H9 (cell line): ENCODE data around the gene PLGRKT. TPM values are rescaled to one million over a fixed set of nuclear protein-coding genes. Genes with fewer than 3 reads are reported as not detected.

Experiments used
- DNase-seq: peaks from one replicate; pipeline ENCODE4 v3.0.0-alpha.2; 2017
- H2AFZ ChIP-seq: one replicate; pipeline ENCODE4 v1.6.1; 2013; ENCODE audit warnings: mild to moderate bottlenecking, low read length, control low read depth, moderate library complexity
- H2AK5ac ChIP-seq: 2 replicates; pipeline ENCODE4 v1.6.1; 2013; ENCODE audit warnings: low read length, control low read depth, mixed read lengths; ENCODE audit not compliant: insufficient read length
- H2BK120ac ChIP-seq: one replicate; pipeline ENCODE4 v1.6.1; 2013; ENCODE audit warnings: low read depth, mild to moderate bottlenecking, low read length, control low read depth, inconsistent platforms; ENCODE audit not compliant: poor library complexity, severe bottlenecking
- H2BK12ac ChIP-seq: 2 replicates; pipeline ENCODE4 v1.6.1; 2013; ENCODE audit warnings: low read length, control low read depth, mixed read lengths, low read depth; ENCODE audit not compliant: insufficient read length
- H2BK15ac ChIP-seq: 2 replicates; pipeline ENCODE4 v1.6.1; 2013; ENCODE audit warnings: low read depth, low read length, control low read depth
- H2BK20ac ChIP-seq: one replicate; pipeline ENCODE4 v1.6.1; 2013; ENCODE audit warnings: low read depth, mild to moderate bottlenecking, low read length, control low read depth, inconsistent platforms; ENCODE audit not compliant: poor library complexity, severe bottlenecking
- H2BK5ac ChIP-seq: 2 replicates; pipeline ENCODE4 v1.6.1; 2013; ENCODE audit warnings: low read length, control low read depth, mixed read lengths; ENCODE audit not compliant: insufficient read length
- H3K14ac ChIP-seq: 2 replicates; pipeline ENCODE4 v1.6.1; 2013; ENCODE audit warnings: low read length, control low read depth; ENCODE audit not compliant: insufficient read depth
- H3K18ac ChIP-seq: 2 replicates; pipeline ENCODE4 v1.6.1; 2013; ENCODE audit warnings: low read depth, mild to moderate bottlenecking, mixed read lengths, low read length, control low read depth; ENCODE audit not compliant: insufficient read length
- H3K23ac ChIP-seq: 2 replicates; pipeline ENCODE4 v1.6.1; 2013; ENCODE audit warnings: low read length, control low read depth, mixed read lengths, low read depth; ENCODE audit not compliant: insufficient read length
- H3K23me2 ChIP-seq: 2 replicates; pipeline ENCODE4 v1.6.1; 2013; ENCODE audit warnings: low read depth, mild to moderate bottlenecking, mixed read lengths, low read length, control low read depth; ENCODE audit not compliant: insufficient read length, poor library complexity, severe bottlenecking
- H3K27ac ChIP-seq: 2 replicates; pipeline ENCODE4 v1.5.1; 2013; ENCODE audit warnings: low read length, control low read depth, mixed read lengths, low read depth; ENCODE audit not compliant: insufficient read length
- H3K27me3 ChIP-seq: 2 replicates; pipeline ENCODE4 v1.6.1; 2013; ENCODE audit warnings: low read length, control low read depth, inconsistent platforms; ENCODE audit not compliant: insufficient read depth
- H3K4ac ChIP-seq: 2 replicates; pipeline ENCODE4 v1.6.1; 2013; ENCODE audit warnings: low read depth, mild to moderate bottlenecking, control low read depth, inconsistent platforms, low read length, moderate library complexity
- H3K4me1 ChIP-seq: 2 replicates; pipeline ENCODE4 v1.6.1; 2013; ENCODE audit warnings: low read length, control low read depth, inconsistent platforms; ENCODE audit not compliant: insufficient read depth
- H3K4me2 ChIP-seq: 2 replicates; pipeline ENCODE4 v1.6.1; 2013; ENCODE audit warnings: low read length, control low read depth, mixed read lengths; ENCODE audit not compliant: insufficient read length, insufficient read depth
- H3K56ac ChIP-seq: 2 replicates; pipeline ENCODE4 v1.6.1; 2013; ENCODE audit warnings: low read depth, mild to moderate bottlenecking, mixed read lengths, low read length, control low read depth; ENCODE audit not compliant: insufficient read length
- H3K79me1 ChIP-seq: 2 replicates; pipeline ENCODE4 v1.6.1; 2013; ENCODE audit warnings: low read depth, mild to moderate bottlenecking, moderate library complexity, low read length, control low read depth, inconsistent platforms; ENCODE audit not compliant: insufficient read depth, poor library complexity, severe bottlenecking
- H3K79me2 ChIP-seq: 2 replicates; pipeline ENCODE4 v1.6.1; 2013; ENCODE audit warnings: low read length, control low read depth, inconsistent platforms; ENCODE audit not compliant: insufficient read depth
- H3K9ac ChIP-seq: 2 replicates; pipeline ENCODE4 v1.6.1; 2013; ENCODE audit warnings: low read length, control low read depth, mixed read lengths; ENCODE audit not compliant: insufficient read length; ENCODE audit errors: extremely low read depth
- H3K9me3 ChIP-seq: one replicate; pipeline ENCODE4 v1.6.1; 2013; ENCODE audit warnings: low read depth, low read length, inconsistent platforms; ENCODE audit not compliant: control insufficient read depth
- H3T11ph ChIP-seq: one replicate; pipeline ENCODE4 v1.6.1; 2013; ENCODE audit warnings: mild to moderate bottlenecking, low read length, control low read depth, inconsistent platforms
- H4K20me1 ChIP-seq: one replicate; pipeline ENCODE4 v1.6.1; 2013; ENCODE audit not compliant: control insufficient read depth, insufficient read length, insufficient read depth
- H4K5ac ChIP-seq: 2 replicates; pipeline ENCODE4 v1.6.1; 2013; ENCODE audit warnings: low read depth, mild to moderate bottlenecking, mixed read lengths, low read length, control low read depth; ENCODE audit not compliant: insufficient read length
- H4K8ac ChIP-seq: replicated peaks from 2 replicates; pipeline ENCODE4 v1.6.1; 2013; ENCODE audit warnings: low read length, control low read depth, mixed read lengths, low read depth; ENCODE audit not compliant: insufficient read length
- H4K91ac ChIP-seq: 2 replicates; pipeline ENCODE4 v1.6.1; 2013; ENCODE audit warnings: low read depth, mild to moderate bottlenecking, moderate library complexity, mixed read lengths, low read length, control low read depth; ENCODE audit not compliant: insufficient read length
- H3K27ac Mint-ChIP-seq, 3 experiments: 2 replicates in 2 of 3; 3 replicates in 1 of 3; pipeline ENCODE4 v1.8.0; 2020 to 2021; ENCODE audit warnings: mixed read lengths in 3 of 3, mild to moderate bottlenecking in 1 of 3, moderate library complexity in 1 of 3
- H3K27me3 Mint-ChIP-seq: 2 replicates; pipeline ENCODE4 v1.8.0; 2021; ENCODE audit warnings: low read depth, mild to moderate bottlenecking, moderate library complexity, mixed read lengths
- H3K36me3 Mint-ChIP-seq, 3 experiments: 2 replicates in 2 of 3; 3 replicates in 1 of 3; pipeline ENCODE4 v1.8.0; 2020 to 2021; ENCODE audit warnings: low read depth in 3 of 3, mixed read lengths in 3 of 3; ENCODE audit not compliant: insufficient read depth in 1 of 3
- H3K4me1 Mint-ChIP-seq, 2 experiments: 2 replicates each; pipeline ENCODE4 v1.8.0; 2020; ENCODE audit warnings: mixed read lengths in 2 of 2
- H3K4me3 Mint-ChIP-seq, 2 experiments: 2 replicates in 1 of 2; 3 replicates in 1 of 2; pipeline ENCODE4 v1.8.0; 2020 to 2021; ENCODE audit warnings: mild to moderate bottlenecking in 2 of 2, mixed read lengths in 2 of 2, moderate library complexity in 1 of 2
- H3K9me3 Mint-ChIP-seq, 2 experiments: 2 replicates in 1 of 2; 3 replicates in 1 of 2; pipeline ENCODE4 v1.8.0; 2020; ENCODE audit warnings: mild to moderate bottlenecking in 2 of 2, mixed read lengths in 2 of 2, moderate library complexity in 1 of 2
- CTCF ChIP-seq: fragments of 200-600 bp; sonication (generic); conservative IDR thresholded peaks from 3 replicates; pipeline ENCODE4 v1.8.0; 2021; ENCODE audit warnings: antibody characterized with exemption, mild to moderate bottlenecking
- WGBS: extraction: QIAGEN DNeasy Blood & Tissue Kit; methylation state at CpG from one replicate; pipeline ENCODE4 v1.1.7; 2013; ENCODE audit warnings: missing lambda C conversion rate, low lambda C conversion rate, mixed read lengths; ENCODE audit not compliant: insufficient read length; ENCODE audit errors: extremely low coverage; 5-methylcytosine and 5-hydroxymethylcytosine counted together
- total RNA-seq: library from RNA; stranded (reverse); gene quantifications from 2 replicates; pipeline ENCODE4 v1.2.1, GENCODE V29; 2021

The PLGRKT gene
- total RNA-seq, 1 experiment from 2014 or later: 19.6 TPM

GRCh38 chr9:5453673-5454072, 15.9 kb upstream of the PLGRKT start:
- peaks cover 4 to 5% of the 10 kb centered on the region in 2 experiments for H3K4me1 Mint-ChIP-seq
- Histone ChIP-seq H2BK20ac (no peak overlapping the region), H3K23me2 (peaks cover 5% of the 10 kb centered on the region), H3T11ph (no peak overlapping the region), H2AFZ (no peak overlapping the region), H4K91ac (no peak overlapping the region), H2BK12ac (no peak overlapping the region), H3K9me3 (no peaks in the 10 kb centered on the region), H3K79me1 (no peaks in the 10 kb centered on the region), H4K20me1 (no peaks in the 10 kb centered on the region), H3K4me2 (no peak overlapping the region), H3K27ac (no peak overlapping the region), H3K14ac (no peak overlapping the region), H4K5ac (no peak overlapping the region), H3K23ac (no peak overlapping the region), H3K18ac (no peak overlapping the region), H2BK120ac (no peak overlapping the region), H4K8ac (no peak overlapping the region), H3K27me3 (no peaks in the 10 kb centered on the region), H3K9ac (no peak overlapping the region), H3K4me1 (peaks cover under 1% of the 10 kb centered on the region; the same call in 1 of the 2 replicates), H2BK15ac (no peak overlapping the region), H2BK5ac (no peak overlapping the region), H3K4ac (no peak overlapping the region), H3K56ac (no peak overlapping the region), H2AK5ac (no peak overlapping the region), H3K79me2 (no peaks in the 10 kb centered on the region)
- no peaks in the 10 kb centered on the region for H3K9me3 Mint-ChIP-seq
- no peak overlapping the region for H3K27ac Mint-ChIP-seq
- H3K36me3 Mint-ChIP-seq: no peaks in the 10 kb centered on the region
- TF ChIP-seq CTCF: no peak
- DNase-seq: no peak
- H3K27me3 Mint-ChIP-seq: peaks cover 11% of the 10 kb centered on the region
- WGBS: no CpG with 5 or more reads among the region's 2 CpGs
- H3K4me3 Mint-ChIP-seq: no peak overlapping the region
